ENCODE results near the gene RALGDS.
A peak's percentile ranks its signal among the peaks of the same experiment; 100 is the strongest.

RALGDS gene

GRCh38 chr9:133137451-133138231 is 16.6 kb upstream of the RALGDS start:
- no peak for DNase-seq (ENCODE audit: low read depth, low spot score)

GRCh38 chr9:133135146-133135745 is 14.2 kb upstream of the RALGDS start:
- no peak for DNase-seq (ENCODE audit: low read depth, low spot score)

GRCh38 chr9:133134388-133135145 is 13.5 kb upstream of the RALGDS start:
- no peak for DNase-seq (ENCODE audit: low read depth, low spot score)

- peak; percentile 58 for DNase-seq (ENCODE audit: low read depth, low spot score)
These were observed 12.8 kb upstream of the RALGDS start for GRCh38 chr9:133133681-133134387.

GRCh38 chr9:133132174-133132573 is 11.1 kb upstream of the RALGDS start:
- no peak for DNase-seq (ENCODE audit: low read depth, low spot score)

- DNase-seq (ENCODE audit: low read depth, low spot score): no peak
These were observed 10.5 kb upstream of the RALGDS start for GRCh38 chr9:133131506-133131905.

GRCh38 chr9:133130685-133131244 is 9.7 kb upstream of the RALGDS start:
- no peak for DNase-seq (ENCODE audit: low read depth, low spot score)

- DNase-seq (ENCODE audit: low read depth, low spot score): no peak
These were observed 8.2 kb upstream of the RALGDS start for GRCh38 chr9:133129001-133129795.

- no peak for DNase-seq (ENCODE audit: low read depth, low spot score)
These were observed 7.1 kb upstream of the RALGDS start for GRCh38 chr9:133128152-133128551.

GRCh38 chr9:133127340-133127981 is 6.4 kb upstream of the RALGDS start:
- no peak for DNase-seq (ENCODE audit: low read depth, low spot score)

- DNase-seq (ENCODE audit: low read depth, low spot score): no peak
These were observed 5.8 kb upstream of the RALGDS start for GRCh38 chr9:133126697-133127339.

- DNase-seq (ENCODE audit: low read depth, low spot score): no peak
These were observed 5.1 kb upstream of the RALGDS start for GRCh38 chr9:133125941-133126696.

- DNase-seq (ENCODE audit: low read depth, low spot score): no peak
These were observed 3.9 kb upstream of the RALGDS start for GRCh38 chr9:133124907-133125275.

GRCh38 chr9:133124123-133124906 is 3.3 kb upstream of the RALGDS start:
- no peak for DNase-seq (ENCODE audit: low read depth, low spot score)

GRCh38 chr9:133122935-133123611 is 2.0 kb upstream of the RALGDS start:
- no peak for DNase-seq (ENCODE audit: low read depth, low spot score)

- no peak for DNase-seq (ENCODE audit: low read depth, low spot score)
These were observed 1.5 kb upstream of the RALGDS start for GRCh38 chr9:133122605-133122934.

- DNase-seq (ENCODE audit: low read depth, low spot score): no peak
These were observed 993 bp upstream of the RALGDS start for GRCh38 chr9:133121915-133122550.

All from activated naive CD8-positive, alpha-beta T cell treated with anti-CD3 and anti-CD28 coated beads, Interleukin-2, amount 50 U/mL, for 16 hours (primary cell).